Esophagus muscularis mucosa (tissue), 4 donors: ENCODE results near the gene DGKG. TPM values are rescaled to one million over a fixed set of nuclear protein-coding genes. Genes with fewer than 3 reads are reported as not detected.

Source experiments
- DNase-seq: peaks from one replicate; pipeline ENCODE4 v3.0.0-alpha.2; 2017; ENCODE audit errors: extremely low spot score
- H3K27ac ChIP-seq, 4 donors: fragments of 200-600 bp; sonication (generic); replicated peaks in 1 of 4; 1 replicate in 3 of 4; 2 replicates in 1 of 4; pipeline ENCODE4 v1.5.1; 2016 to 2019; ENCODE audit warnings: mild to moderate bottlenecking in 1 of 4
- H3K27me3 ChIP-seq, 4 donors: fragments of 200-600 bp; sonication (generic); one replicate each; pipeline versions ENCODE4 v1.5.1 to v1.6.0; 2016 to 2019
- H3K36me3 ChIP-seq, 4 donors: fragments of 200-600 bp; sonication (generic); one replicate each; pipeline ENCODE4 v1.5.1; 2016 to 2019
- H3K4me1 ChIP-seq, 4 donors: fragments of 200-600 bp; sonication (generic); one replicate each; pipeline ENCODE4 v1.5.1; 2016 to 2019
- H3K4me3 ChIP-seq, 4 donors: fragments of 200-600 bp; sonication (generic); 1 replicate in 2 of 4; 2 replicates in 2 of 4; pipeline ENCODE4 v1.5.1; 2016 to 2019; ENCODE audit warnings: mild to moderate bottlenecking in 4 of 4, moderate library complexity in 1 of 4
- H3K9me3 ChIP-seq, 4 donors: fragments of 200-600 bp; sonication (generic); 1 replicate in 3 of 4; 2 replicates in 1 of 4; pipeline ENCODE4 v1.5.1; 2016 to 2019
- CTCF ChIP-seq, 3 experiments: fragments of 200-600 bp in 2 of 3; fragments of 450-650 bp in 1 of 3; sonication (generic) in 2 of 3; IDR thresholded peaks; one replicate each; pipeline ENCODE4 v1.5.1; 2017 to 2019; ENCODE audit warnings: antibody characterized with exemption in 3 of 3, mild to moderate bottlenecking in 2 of 3, moderate library complexity in 1 of 3
- EP300 ChIP-seq: sonication (generic); formaldehyde crosslinking; IDR thresholded peaks from one replicate; pipeline ENCODE4 v1.6.1; 2017; ENCODE audit warnings: antibody characterized with exemption
- POLR2A ChIP-seq: fragments of 450-650 bp; IDR thresholded peaks from one replicate; pipeline ENCODE4 v1.6.1; 2017; ENCODE audit warnings: antibody characterized with exemption, moderate library complexity, mild to moderate bottlenecking, low read depth
- POLR2AphosphoS5 ChIP-seq, 2 donors: sonication (generic); formaldehyde crosslinking; IDR thresholded peaks; one replicate each; pipeline ENCODE4 v1.6.1; 2017; ENCODE audit warnings: antibody characterized with exemption in 2 of 2
- WGBS: methylation state at CpG from one replicate; pipeline ENCODE4 v1.1.5; 2018; 5-methylcytosine and 5-hydroxymethylcytosine counted together
- intact Hi-C: fragments of 100-400 bp; cut with DNase I; formaldehyde crosslinking; loops from one replicate; pipeline ENCODE4 v1.15.1; 2023
- total RNA-seq, 4 donors: library from RNA; depleted of rRNA; stranded (reverse); fragments of >200 nt; gene quantifications; one replicate each; pipeline versions ENCODE4 v1.1.0 to v1.2.1, GENCODE V29; 2016

DGKG gene
- total RNA-seq, 4 donors from 2014 or later, result 75.0 to 169 (median 104) TPM

- no peak for TF ChIP-seq EP300
- no peak for TF ChIP-seq POLR2A
- no peak for TF ChIP-seq CTCF (IDR thresholded peaks at IDR 0.05)
- TF ChIP-seq POLR2AphosphoS5 (IDR thresholded peaks at IDR 0.05), result no peak
Measured at GRCh38 chr3:186317478-186317877, 44.6 kb downstream of the DGKG start.

GRCh38 chr3:186316666-186317260 lies 45.3 kb downstream of the DGKG start:
- TF ChIP-seq CTCF (IDR thresholded peaks at IDR 0.05) (no peak), EP300 (no peak), POLR2AphosphoS5 (IDR thresholded peaks at IDR 0.05) (no peak), POLR2A (no peak)
- intact Hi-C loops, result no loop called here
- DNase-seq, result no peak
- WGBS, result 85% methylated on average over 9 of the region's 9 CpGs
- peaks cover 13 to 47% (median 30%) of the 10 kb centered on the region in 4 donors for H3K36me3 ChIP-seq
- peaks cover 3 to 51% (median 36%) of the 10 kb centered on the region in 4 donors for H3K4me1 ChIP-seq
- H3K4me3 ChIP-seq, result no peak overlapping the region
- no peaks in the 10 kb centered on the region for H3K27me3 ChIP-seq
- H3K27ac ChIP-seq, result no peak overlapping the region
- H3K9me3 ChIP-seq, result no peaks in the 10 kb centered on the region

More at GRCh38 chr3:186317478-186317877, 44.6 kb downstream of the DGKG start:
- peaks cover 3 to 50% (median 36%) of the 10 kb centered on the region in 4 donors for H3K4me1 ChIP-seq
- intact Hi-C loops, result no loop called here
- WGBS, result 87% methylated on average over 5 of the region's 7 CpGs
- no peak overlapping the region for H3K27ac ChIP-seq
- no peak for DNase-seq
- H3K4me3 ChIP-seq, result no peak overlapping the region
- H3K27me3 ChIP-seq, result no peaks in the 10 kb centered on the region
- peaks cover 13 to 47% (median 30%) of the 10 kb centered on the region in 4 donors for H3K36me3 ChIP-seq
- no peaks in the 10 kb centered on the region for H3K9me3 ChIP-seq

GRCh38 chr3:186315581-186316354 lies 46.3 kb downstream of the DGKG start:
- Histone ChIP-seq H3K4me1 (peaks cover 0 to 49% (median 34%) of the 10 kb centered on the region in 4 donors), H3K27ac (peak overlapping the region in 3 of 4 donors; percentile 18 to 45 (median 34)), H3K27me3 (no peaks in the 10 kb centered on the region), H3K36me3 (peaks cover 13 to 47% (median 30%) of the 10 kb centered on the region in 4 donors), H3K9me3 (no peaks in the 10 kb centered on the region), H3K4me3 (no peak overlapping the region)
- no peak for TF ChIP-seq POLR2A
- TF ChIP-seq POLR2AphosphoS5 (IDR thresholded peaks at IDR 0.05), result no peak
- no peak for TF ChIP-seq CTCF (IDR thresholded peaks at IDR 0.05)
- TF ChIP-seq EP300, result no peak
- DNase-seq, result peak; percentile 72
- intact Hi-C loops, result no loop called here
- 73% methylated on average over 5 of the region's 5 CpGs for WGBS

GRCh38 chr3:186314896-186315295 lies 47.1 kb downstream of the DGKG start:
- 82% methylated on average over 3 of the region's 3 CpGs for WGBS
- H3K27ac ChIP-seq, result peak overlapping the region in 1 of 4 donors; percentile 34
- H3K27me3 ChIP-seq, result no peaks in the 10 kb centered on the region
- TF ChIP-seq POLR2A (no peak), POLR2AphosphoS5 (IDR thresholded peaks at IDR 0.05) (no peak), CTCF (IDR thresholded peaks at IDR 0.05) (no peak), EP300 (no peak)
- DNase-seq, result no peak
- H3K4me1 ChIP-seq, result peaks cover 0 to 51% (median 35%) of the 10 kb centered on the region in 4 donors
- intact Hi-C loops, result no loop called here
- no peaks in the 10 kb centered on the region for H3K9me3 ChIP-seq
- H3K36me3 ChIP-seq, result peaks cover 13 to 40% (median 25%) of the 10 kb centered on the region in 4 donors
- no peak overlapping the region for H3K4me3 ChIP-seq
